ENCODE measurements around the gene TPP2.
A peak's percentile ranks its signal among the peaks of the same experiment; 100 is the strongest.

TPP2 gene

DNA sequence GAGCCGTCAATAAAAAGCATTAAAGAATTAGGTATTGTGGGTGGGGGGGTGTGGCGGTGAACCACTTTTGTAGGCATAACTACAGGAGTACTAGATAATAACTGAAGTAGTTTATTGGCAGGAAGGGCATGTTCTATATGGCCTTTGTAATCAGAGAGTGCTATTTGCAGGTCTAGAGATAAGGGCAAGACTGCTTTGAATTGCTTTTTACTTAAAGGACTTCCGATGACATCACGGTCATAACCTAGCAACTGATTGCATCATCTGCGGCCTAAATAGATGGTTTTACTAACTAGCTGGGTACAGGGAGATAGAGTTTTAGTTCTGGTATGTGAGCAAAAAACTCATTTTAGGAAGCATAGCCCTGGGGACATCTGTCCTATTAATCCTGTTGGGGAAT lies 73.3 kb downstream of the TPP2 start:
- no peak for TF ChIP-seq Cebpa-rat (IDR thresholded peaks at IDR 0.05)
- Histone ChIP-seq H3K4me3 (no peak overlapping the region), H4K20me1 (no peaks in the 10 kb centered on the region), H3K4me2 (no peak overlapping the region), H3K27ac (no peak overlapping the region), H3K27me3 (no peaks in the 10 kb centered on the region), H3K4me1 (no peaks in the 10 kb centered on the region), H3K9me3 (peaks cover 58% of the 10 kb centered on the region), H3K9ac (no peak overlapping the region), H3K36me3 (peaks cover 100% of the 10 kb centered on the region)

DNA sequence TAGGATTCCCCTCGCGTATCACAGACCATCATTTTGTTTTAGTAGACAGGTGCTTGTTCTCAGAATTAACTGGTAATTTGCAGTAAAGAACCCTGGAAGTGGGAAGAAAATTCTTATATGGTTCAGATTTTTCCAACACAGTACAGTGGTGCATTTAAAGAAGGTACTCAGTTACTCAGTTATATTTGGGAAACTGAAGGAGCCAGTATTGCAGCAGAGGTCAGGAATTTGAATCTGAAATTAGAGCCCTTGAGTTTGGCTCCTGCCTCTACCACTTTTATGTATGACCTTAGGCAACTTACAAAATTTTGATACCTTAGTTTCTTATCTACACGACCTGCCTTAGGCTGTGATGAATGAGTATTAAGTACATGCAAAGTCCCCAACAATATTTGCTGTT lies 78.3 kb downstream of the TPP2 start:
- H4K20me1 ChIP-seq: no peaks in the 10 kb centered on the region
- TF ChIP-seq Cebpa-rat (IDR thresholded peaks at IDR 0.05): no peak
- no peak overlapping the region for H3K9ac ChIP-seq
- peaks cover 8% of the 10 kb centered on the region for H3K4me1 ChIP-seq
- no peak overlapping the region for H3K4me3 ChIP-seq
- no peak overlapping the region for H3K27ac ChIP-seq
- peaks cover 93% of the 10 kb centered on the region for H3K36me3 ChIP-seq
- H3K9me3 ChIP-seq: peaks cover 10% of the 10 kb centered on the region
- H3K27me3 ChIP-seq: no peaks in the 10 kb centered on the region
- H3K4me2 ChIP-seq: no peak overlapping the region

DNA sequence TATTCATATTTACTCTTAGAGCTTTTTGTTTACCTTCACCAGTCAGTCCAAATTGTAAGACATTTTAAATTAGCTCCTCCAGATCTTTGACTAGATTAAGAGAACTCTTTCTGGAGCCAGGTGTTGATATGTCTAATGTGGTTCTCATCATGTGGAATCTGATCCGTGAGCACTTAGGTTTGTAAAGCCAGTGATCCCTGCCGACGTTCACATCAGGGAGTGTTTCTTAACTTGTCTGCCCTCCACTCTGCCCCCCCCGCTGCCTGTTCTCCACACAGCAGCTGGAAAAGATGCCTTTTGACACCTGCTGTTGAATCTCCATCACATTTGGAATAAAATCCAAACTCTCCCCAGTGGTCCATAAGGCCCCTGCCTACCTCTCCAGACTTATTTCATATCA lies 80.3 kb downstream of the TPP2 start:
- Histone ChIP-seq H3K36me3 (peaks cover 75% of the 10 kb centered on the region), H3K27me3 (no peaks in the 10 kb centered on the region)
- no peak for TF ChIP-seq Cebpa-rat (IDR thresholded peaks at IDR 0.05)

DNA sequence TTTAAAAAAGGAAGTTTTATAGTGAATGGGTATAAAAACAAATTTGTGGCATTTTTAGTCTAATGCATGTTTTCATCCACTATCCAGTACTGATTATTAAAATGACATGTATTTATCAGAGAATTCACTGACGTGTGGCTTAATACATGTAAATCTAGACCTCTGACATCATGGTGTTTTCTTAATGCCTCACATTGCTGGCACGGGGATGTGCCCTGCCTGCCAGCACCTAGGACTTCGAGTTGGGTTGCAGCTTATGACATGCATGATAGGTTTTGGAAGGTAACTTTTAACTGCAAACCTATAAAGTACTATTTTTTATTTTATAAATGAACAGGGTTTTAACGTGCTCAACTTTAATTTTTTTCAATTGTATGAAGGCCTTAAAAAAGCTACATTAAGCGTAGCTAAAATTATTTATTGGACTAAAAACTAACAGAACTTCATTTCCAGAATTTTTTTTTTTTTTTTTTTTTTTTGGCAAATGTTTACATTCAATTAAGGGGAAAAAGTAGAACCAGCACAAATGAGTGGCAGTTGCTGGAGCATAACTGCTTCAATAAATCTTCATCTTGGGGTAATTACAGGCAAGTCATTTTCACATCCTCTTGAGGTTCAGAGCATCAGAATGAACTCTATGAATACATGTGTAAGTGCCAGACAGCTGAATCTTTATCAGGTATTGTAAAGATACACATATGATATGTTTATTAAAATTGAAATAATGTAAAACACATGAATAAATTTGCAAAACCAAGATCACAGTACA lies 81.7 kb downstream of the TPP2 start:
- H3K4me2 ChIP-seq: no peak overlapping the region
- no peak for TF ChIP-seq Cebpa-rat (IDR thresholded peaks at IDR 0.05)
- peaks cover 61% of the 10 kb centered on the region for H3K36me3 ChIP-seq

More for the DNA sequence above, 80.3 kb downstream of the TPP2 start:
- peaks cover 22% of the 10 kb centered on the region for H3K4me1 ChIP-seq
- H4K20me1 ChIP-seq: no peaks in the 10 kb centered on the region
- no peak overlapping the region for H3K4me2 ChIP-seq
- no peak overlapping the region for H3K4me3 ChIP-seq
- H3K9me3 ChIP-seq: no peaks in the 10 kb centered on the region
- H3K9ac ChIP-seq: no peak overlapping the region
- H3K27ac ChIP-seq: no peak overlapping the region

DNA sequence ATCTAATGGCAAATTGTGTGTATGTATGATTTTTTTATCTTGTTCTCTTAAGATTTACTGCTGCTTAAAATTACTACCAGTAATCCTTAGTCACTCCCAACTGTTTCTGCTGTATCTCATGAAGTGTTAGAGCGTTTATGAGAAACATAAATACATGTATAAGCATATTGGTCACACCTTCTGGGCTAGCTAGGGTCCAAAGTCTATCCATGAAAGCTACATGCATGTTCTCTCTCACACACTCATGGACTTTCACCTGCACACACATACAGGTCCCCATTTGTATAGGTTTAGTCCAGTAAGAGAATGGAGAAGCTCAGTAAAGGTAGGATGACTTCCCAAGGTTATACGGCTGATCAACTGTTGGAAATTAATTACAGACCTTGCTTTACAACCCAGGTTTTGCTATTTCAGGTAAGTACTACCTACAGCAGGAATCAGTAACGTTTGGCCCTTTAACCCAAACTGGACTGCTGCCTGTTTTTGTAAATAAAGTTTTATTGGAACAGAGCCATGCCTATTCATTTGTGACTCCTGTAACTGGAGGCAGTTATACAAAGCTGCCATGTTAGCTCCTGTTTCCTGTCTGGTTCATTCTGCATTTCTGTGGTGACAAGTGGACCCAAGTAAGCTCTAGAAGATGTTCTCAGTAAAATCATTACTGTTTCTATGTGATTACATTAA lies 82.8 kb downstream of the TPP2 start:
- peak overlapping the region; percentile 48 for H3K4me2 ChIP-seq
- peak overlapping the region; percentile 7; the same call in 1 of the 2 replicates for H3K27ac ChIP-seq
- peaks cover 50% of the 10 kb centered on the region for H3K36me3 ChIP-seq
- no peaks in the 10 kb centered on the region for H3K27me3 ChIP-seq
- no peaks in the 10 kb centered on the region for H4K20me1 ChIP-seq
- TF ChIP-seq Cebpa-rat (IDR thresholded peaks at IDR 0.05): no peak
- peaks cover 22% of the 10 kb centered on the region for H3K4me1 ChIP-seq
- H3K4me3 ChIP-seq: no peak overlapping the region
- H3K9ac ChIP-seq: no peak overlapping the region
- H3K9me3 ChIP-seq: no peaks in the 10 kb centered on the region

More for the DNA sequence above, 81.7 kb downstream of the TPP2 start:
- H3K27me3 ChIP-seq: no peaks in the 10 kb centered on the region
- no peak overlapping the region for H3K27ac ChIP-seq
- no peaks in the 10 kb centered on the region for H3K9me3 ChIP-seq
- H3K4me1 ChIP-seq: peaks cover 22% of the 10 kb centered on the region
- no peak overlapping the region for H3K9ac ChIP-seq
- no peaks in the 10 kb centered on the region for H4K20me1 ChIP-seq
- H3K4me3 ChIP-seq: no peak overlapping the region

DNA sequence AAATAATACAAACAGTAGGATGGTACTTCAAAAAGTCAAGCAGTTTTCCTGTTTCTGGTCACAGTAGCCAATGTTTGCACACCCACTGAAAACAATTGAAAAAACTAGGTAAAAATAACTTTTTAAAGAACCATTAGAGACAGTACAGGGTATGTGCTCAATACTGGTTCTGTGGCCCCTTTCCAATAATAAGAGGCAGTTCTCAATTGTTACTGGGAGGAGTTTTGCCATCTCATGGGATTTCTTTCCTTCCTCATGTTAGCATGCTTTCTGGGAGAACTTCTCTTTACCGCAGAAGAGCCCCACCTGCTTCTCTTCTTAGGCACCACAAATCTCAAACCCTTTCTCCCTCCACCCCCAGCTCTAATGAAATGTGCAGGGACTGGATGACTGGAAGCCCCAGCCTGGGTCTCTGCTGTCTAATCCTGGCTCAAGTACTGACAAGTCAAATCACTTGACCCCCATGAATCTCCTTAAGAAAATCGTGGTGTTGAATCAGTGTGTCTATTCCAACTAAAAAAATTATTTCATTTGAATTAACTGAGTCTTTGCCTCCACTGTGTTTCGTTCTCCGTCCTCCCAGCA lies 83.4 kb downstream of the TPP2 start:
- H4K20me1 ChIP-seq: no peaks in the 10 kb centered on the region
- TF ChIP-seq Cebpa-rat (IDR thresholded peaks at IDR 0.05): no peak
- peaks cover 44% of the 10 kb centered on the region for H3K36me3 ChIP-seq
- no peak overlapping the region for H3K4me3 ChIP-seq
- no peak overlapping the region for H3K9ac ChIP-seq
- no peaks in the 10 kb centered on the region for H3K27me3 ChIP-seq
- peak overlapping the region; percentile 7; the same call in 1 of the 2 replicates for H3K27ac ChIP-seq
- H3K4me2 ChIP-seq: peak overlapping the region; percentile 48
- no peaks in the 10 kb centered on the region for H3K9me3 ChIP-seq
- peaks cover 22% of the 10 kb centered on the region for H3K4me1 ChIP-seq

DNA sequence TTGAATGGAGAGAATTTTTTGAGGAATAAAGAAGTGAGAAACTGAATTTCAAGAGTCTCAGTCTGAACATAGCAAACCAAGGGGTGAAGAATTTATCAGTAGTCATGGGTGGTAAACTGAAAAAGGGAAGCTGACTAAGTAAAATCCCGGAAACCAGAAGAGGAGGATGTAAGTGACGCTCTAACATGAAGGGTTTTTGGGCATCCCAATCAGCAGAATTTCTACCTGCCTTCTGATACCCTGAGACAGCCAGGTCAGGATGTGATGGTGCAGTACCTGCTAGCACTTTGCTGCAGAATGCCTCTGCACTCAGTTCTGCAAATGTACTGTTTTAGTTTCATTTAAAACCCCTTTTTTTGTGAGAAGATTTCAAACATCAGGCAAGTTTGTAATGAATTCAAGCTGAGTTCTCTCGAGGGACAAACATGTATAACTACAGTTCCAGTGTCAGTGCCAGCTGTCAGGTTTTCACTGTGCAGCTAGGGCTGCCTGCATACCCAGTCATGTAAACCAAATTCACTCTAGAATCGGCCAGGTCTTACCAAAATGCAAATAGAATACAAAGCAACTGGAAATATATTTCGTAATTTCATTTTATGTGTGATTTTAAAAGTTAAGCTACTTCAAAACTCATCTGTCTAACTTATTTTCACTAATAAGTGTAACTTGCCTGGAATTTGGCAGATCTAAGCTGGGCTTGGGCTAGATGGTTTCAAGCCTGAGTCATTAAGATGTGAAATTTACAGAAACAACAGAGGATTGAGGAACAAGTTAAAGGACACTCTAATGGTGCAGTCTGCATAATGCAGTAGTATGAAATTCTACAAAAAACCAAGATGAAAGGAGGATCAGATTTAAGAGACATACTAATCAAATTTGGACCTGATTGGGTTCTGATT lies 84.3 kb downstream of the TPP2 start:
- Histone ChIP-seq H3K27ac (0 out of 2 replicates have a peak overlapping the region, but pooled peaks have one; percentile 7), H3K4me3 (no peak overlapping the region), H3K4me2 (peak overlapping the region; percentile 48; the same call in 1 of the 2 replicates), H3K36me3 (peaks cover 39% of the 10 kb centered on the region), H3K9me3 (no peaks in the 10 kb centered on the region), H3K4me1 (peaks cover 26% of the 10 kb centered on the region), H4K20me1 (no peaks in the 10 kb centered on the region), H3K27me3 (no peaks in the 10 kb centered on the region), H3K9ac (no peak overlapping the region)
- no peak for TF ChIP-seq Cebpa-rat (IDR thresholded peaks at IDR 0.05)

DNA sequence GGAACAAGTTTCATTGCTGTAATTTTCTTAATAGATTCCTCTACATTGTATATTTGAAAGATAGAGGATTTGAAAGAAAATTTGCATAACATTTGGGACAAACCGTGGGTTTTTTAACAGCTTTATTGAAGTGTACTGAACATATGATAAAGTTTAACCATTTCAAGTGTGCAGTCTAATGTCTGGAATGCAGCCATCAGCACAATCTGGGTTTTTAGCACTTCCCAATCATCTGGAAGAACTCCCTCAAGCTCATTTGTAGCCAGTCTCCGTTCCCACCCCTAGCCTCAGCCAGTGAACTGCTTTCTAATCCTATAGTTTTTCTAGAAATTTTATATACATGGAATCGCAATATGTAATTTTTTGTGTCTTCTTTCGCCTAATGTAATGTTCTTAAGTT lies 85.4 kb downstream of the TPP2 start:
- H3K4me3 ChIP-seq: no peak overlapping the region
- no peaks in the 10 kb centered on the region for H4K20me1 ChIP-seq
- no peak overlapping the region for H3K9ac ChIP-seq
- no peak overlapping the region for H3K4me2 ChIP-seq
- no peak overlapping the region for H3K27ac ChIP-seq
- H3K36me3 ChIP-seq: peaks cover 28% of the 10 kb centered on the region
- no peaks in the 10 kb centered on the region for H3K9me3 ChIP-seq
- no peak for TF ChIP-seq Cebpa-rat (IDR thresholded peaks at IDR 0.05)
- peaks cover 28% of the 10 kb centered on the region for H3K4me1 ChIP-seq
- H3K27me3 ChIP-seq: no peaks in the 10 kb centered on the region

DNA sequence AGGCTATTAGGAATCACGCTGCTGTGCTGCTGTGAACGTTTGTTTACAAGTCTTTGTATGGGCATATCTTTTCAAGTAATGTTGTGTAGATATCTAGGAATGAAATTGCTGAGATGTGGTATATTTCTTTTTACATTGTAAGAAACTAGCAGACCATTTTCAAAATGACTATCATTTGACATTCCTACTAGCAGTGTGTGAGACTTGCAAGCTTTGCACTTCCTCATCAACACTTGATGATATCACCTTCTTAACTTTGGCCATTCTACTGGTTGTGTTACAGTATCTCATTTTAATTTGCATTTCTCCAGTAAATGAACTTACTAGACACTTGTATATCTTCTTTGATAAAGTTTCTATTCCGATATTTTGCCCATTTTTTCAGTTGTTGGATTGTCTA lies 85.9 kb downstream of the TPP2 start:
- H3K4me2 ChIP-seq: no peak overlapping the region
- H3K4me1 ChIP-seq: peaks cover 28% of the 10 kb centered on the region

More for the DNA sequence above, 85.9 kb downstream of the TPP2 start:
- Histone ChIP-seq H3K27me3 (no peaks in the 10 kb centered on the region), H4K20me1 (no peaks in the 10 kb centered on the region), H3K9me3 (no peaks in the 10 kb centered on the region), H3K4me3 (no peak overlapping the region), H3K9ac (no peak overlapping the region), H3K27ac (no peak overlapping the region), H3K36me3 (peaks cover 23% of the 10 kb centered on the region)
- TF ChIP-seq Cebpa-rat (IDR thresholded peaks at IDR 0.05): no peak
